ENCODE results near the gene PCDH9. TPM values are rescaled to one million over a fixed set of nuclear protein-coding genes. Genes with fewer than 3 reads are reported as not detected.

PCDH9 gene
- total RNA-seq, 1 donor from 2014 or later: 0.40 TPM

- TF ChIP-seq CTCF (conservative IDR thresholded peaks at IDR 0.05; ENCODE audit: low read depth, low read length): no peak
- DNase-seq (ENCODE audit: low read depth): no peak
- no peak overlapping the region for H3K4me3 ChIP-seq (ENCODE audit: low read depth, low read length)
These were observed 214.0 kb downstream of the PCDH9 start for GRCh38 chr13:67015976-67016600.

GRCh38 chr13:67014399-67014798, 215.7 kb downstream of the PCDH9 start:
- no peak for DNase-seq (ENCODE audit: low read depth)
- TF ChIP-seq CTCF (conservative IDR thresholded peaks at IDR 0.05; ENCODE audit: low read depth, low read length): no peak
- H3K4me3 ChIP-seq (ENCODE audit: low read depth, low read length): no peak overlapping the region

- no peak for TF ChIP-seq CTCF (conservative IDR thresholded peaks at IDR 0.05; ENCODE audit: low read depth, low read length)
- no peak for DNase-seq (ENCODE audit: low read depth)
- no peak overlapping the region for H3K4me3 ChIP-seq (ENCODE audit: low read depth, low read length)
These were observed 216.4 kb downstream of the PCDH9 start for GRCh38 chr13:67013709-67014108.

- H3K4me3 ChIP-seq (ENCODE audit: low read depth, low read length): no peak overlapping the region
- TF ChIP-seq CTCF (conservative IDR thresholded peaks at IDR 0.05; ENCODE audit: low read depth, low read length): no peak
- DNase-seq (ENCODE audit: low read depth): no peak
These were observed 222.0 kb downstream of the PCDH9 start for GRCh38 chr13:67008075-67008668.

- no peak overlapping the region for H3K4me3 ChIP-seq (ENCODE audit: low read depth, low read length)
- DNase-seq (ENCODE audit: low read depth): no peak
- TF ChIP-seq CTCF (conservative IDR thresholded peaks at IDR 0.05; ENCODE audit: low read depth, low read length): no peak
These were observed 225.6 kb downstream of the PCDH9 start for GRCh38 chr13:67004511-67004910.

- no peak for DNase-seq (ENCODE audit: low read depth)
- TF ChIP-seq CTCF (conservative IDR thresholded peaks at IDR 0.05; ENCODE audit: low read depth, low read length): no peak
- no peak overlapping the region for H3K4me3 ChIP-seq (ENCODE audit: low read depth, low read length)
These were observed 226.4 kb downstream of the PCDH9 start for GRCh38 chr13:67003743-67004142.

- no peak overlapping the region for H3K4me3 ChIP-seq (ENCODE audit: low read depth, low read length)
- no peak for DNase-seq (ENCODE audit: low read depth)
- TF ChIP-seq CTCF (conservative IDR thresholded peaks at IDR 0.05; ENCODE audit: low read depth, low read length): no peak
These were observed 228.8 kb downstream of the PCDH9 start for GRCh38 chr13:67001363-67001762.

All from epithelial cell of proximal tubule (primary cell).